NOMO-1 (cell line): ENCODE measurements around the gene ARL11.
"Not testable (repeated sequence)": the region's sequence is repeated elsewhere in the genome, so short reads cannot be mapped to it uniquely, and the experiment has no call there.

Source experiments
- DNase-seq, 2 experiments: peaks; one replicate each; lab custom pipeline; 2025; ENCODE audit not compliant: unreplicated experiment in 2 of 2; lab: John Stamatoyannopoulos, UW

The ARL11 gene

DNA sequence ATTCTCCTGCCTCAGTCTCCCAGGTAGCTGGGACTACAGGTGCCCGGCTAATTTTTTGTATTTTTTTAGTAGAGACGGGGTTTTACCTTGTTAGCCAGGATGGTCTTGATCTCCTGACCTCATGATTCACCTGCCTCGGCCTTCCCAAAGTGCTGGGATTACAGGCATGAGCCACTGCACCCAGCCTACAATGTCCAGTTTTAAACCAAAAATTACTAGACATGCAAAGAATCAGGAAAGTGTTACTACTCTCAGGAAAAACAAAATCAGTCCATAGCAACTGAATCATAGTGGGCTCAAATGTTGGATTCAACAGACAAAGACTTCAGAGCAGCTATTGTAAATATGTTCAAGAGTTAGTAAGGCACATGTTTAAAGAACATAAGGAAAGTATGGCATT lies 16.3 kb upstream of the ARL11 start:
- DNase-seq, result not testable (repeated sequence)

DNA sequence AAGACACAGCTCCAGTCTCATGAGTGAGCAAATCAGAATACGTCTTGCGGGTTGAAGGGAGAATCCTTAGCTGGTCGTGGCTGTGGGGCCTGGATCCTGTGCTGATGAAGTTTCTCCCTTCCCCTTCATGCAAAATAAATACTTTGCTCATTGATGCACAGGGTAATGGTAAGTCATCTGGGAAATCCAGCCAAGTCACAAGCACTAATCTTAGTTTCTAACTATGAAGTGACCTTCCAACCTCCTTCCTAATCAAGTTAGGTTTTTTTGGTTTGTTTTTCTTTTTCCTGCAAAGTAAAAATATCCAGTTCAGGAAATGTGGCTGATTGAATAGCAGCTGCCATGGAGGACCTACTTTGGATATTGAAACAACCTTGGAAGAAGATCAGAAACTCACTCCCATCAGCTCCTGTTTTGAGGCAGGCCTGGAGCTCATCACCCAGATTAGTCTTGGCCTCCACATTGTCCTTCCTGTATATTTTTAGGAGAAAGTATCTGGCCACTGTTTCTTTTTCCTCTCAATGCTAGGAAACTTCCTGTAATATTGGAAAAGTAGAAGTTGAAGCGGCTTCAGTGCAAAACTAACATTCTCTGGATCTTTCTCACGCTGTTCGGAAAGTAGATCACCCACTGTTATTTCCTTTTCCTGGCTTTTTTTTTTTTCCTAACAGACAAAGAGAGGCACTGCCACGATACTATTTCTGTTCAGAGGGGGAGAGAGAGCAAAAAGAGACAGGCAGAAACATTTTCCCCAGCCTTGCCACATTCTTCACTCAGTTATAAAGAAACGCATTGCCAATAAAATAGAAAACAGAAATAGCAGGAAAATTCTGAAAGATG lies 12.3 kb upstream of the ARL11 start:
- DNase-seq, result no peak

DNA sequence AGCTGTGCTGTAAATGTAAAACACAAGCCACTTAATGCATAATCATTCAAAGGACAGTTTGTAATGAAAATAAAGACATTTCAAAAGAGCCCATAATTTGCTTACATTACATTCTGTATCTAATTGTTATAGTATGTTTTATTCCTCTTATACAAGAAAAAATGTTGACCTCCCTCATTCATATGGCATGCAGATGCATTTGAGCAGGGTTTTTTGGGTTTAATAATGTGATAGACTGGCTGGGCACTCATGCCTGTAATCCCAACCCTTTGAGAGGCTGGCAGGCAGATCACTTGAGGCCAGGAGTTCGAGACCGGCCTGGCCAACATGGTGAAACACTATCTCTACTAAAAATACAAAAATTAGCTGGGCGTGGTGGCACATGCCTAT lies 11.6 kb upstream of the ARL11 start:
- DNase-seq, result no peak

DNA sequence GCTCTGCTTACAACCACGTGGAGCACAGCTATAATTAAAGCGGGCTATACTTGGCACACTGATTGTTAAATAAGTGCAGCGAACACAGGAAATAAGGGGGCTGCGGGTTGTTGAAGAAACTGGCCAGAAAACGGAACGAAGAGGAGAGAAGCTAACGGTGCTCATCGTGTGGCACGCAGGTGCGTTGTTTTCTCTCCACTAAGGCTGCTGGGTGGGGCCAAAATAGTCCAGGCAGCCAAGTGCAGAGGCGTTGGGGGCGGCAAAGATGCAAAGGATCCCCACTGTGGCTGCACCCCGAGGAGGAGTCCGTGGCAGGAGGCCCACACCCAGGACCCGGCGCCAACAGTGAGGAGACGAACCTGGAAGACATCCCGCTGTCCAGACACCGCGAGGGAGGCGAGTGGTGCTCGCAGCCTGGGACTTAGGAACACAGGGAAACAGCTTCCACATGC lies 8.1 kb upstream of the ARL11 start:
- DNase-seq, result peak; percentile 48 to 53

DNA sequence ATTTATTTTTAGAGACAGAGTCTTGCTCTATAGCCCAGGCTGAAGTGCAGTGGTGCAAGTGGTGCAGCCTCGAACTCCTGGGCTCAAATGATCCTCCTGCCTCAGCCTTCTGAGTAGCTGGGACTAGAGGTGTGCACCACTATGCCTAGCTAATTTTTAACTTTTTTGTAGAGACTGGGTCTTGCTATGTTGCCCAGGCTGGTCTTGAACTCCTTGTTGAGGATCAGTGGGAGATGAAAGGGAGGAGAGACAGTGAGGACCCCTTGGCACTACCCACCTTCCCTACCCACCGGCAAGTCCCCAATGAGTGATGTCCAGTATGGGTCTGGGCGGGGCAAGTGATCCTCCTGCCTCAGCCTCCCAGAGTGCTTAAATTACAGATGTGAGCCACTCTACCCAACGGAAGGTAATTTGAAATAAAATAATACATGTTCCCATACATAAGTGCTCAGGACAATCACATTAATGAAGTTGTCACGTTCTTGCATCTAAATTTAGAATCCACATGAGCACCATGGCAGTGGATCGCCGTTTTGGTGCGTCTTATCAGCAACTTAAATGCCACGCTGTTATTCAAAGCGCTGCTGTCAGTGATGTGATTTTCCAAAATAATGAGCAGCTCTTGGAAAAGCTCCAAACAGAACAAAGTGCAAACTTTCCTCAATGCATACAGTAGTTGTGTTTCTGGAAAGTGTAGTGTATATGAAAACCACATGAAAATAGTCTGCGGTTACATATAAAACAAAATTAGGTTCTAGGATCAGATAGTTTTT lies 5.9 kb upstream of the ARL11 start:
- no peak for DNase-seq

DNA sequence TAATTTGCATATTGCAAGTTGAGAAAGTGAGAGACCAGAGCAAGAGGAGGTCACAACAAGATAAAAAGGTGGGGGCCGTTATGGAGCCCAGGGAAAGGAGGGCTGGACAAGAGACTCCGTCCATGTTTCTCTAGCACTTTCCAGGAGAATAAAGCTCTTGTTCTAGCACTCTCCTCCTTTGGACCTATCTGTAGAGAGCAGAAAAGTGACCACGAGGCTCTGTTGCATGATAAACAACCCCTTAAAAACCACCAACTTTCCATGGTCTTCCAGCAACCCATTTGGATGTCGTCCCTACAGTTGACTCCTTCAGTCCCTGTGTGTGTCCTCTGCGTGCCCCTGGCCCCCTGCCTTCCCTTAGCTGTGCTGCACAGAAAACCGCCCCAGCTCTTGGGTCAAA lies 4.1 kb upstream of the ARL11 start:
- no peak for DNase-seq

DNA sequence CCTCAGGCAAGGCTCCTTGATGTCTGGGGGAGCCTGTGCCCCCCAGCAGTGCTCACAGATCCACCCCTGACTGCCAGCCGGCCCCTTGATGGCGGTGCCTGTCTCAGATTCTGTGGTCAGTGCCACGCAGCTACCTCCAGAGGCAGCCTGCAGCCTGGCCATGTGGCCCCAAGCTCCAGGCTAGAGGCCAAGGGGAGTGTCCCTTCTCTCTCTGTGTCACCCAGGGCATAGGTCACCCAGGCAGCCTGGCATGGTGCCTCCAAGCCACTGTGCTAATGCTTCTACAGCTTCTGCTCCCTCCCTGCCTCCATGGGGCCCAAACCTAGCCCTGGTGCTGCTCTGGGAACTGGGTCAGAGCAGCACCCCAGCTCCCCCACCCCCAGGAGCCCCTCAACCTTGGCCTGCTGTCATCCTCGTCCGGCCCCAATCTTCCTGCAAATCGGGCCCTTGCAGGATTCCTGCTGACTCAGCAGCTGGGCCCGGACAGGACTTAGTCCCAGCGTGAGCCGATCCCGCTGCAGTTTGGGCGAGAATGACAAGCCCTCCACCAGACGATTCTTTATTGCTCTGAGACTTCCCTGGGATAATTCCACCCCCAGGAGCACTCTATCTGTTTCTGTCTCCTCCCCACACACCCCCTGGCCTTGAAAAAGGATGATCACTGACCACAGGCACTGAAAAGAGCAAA lies 2.8 kb upstream of the ARL11 start:
- DNase-seq, result no peak

DNA sequence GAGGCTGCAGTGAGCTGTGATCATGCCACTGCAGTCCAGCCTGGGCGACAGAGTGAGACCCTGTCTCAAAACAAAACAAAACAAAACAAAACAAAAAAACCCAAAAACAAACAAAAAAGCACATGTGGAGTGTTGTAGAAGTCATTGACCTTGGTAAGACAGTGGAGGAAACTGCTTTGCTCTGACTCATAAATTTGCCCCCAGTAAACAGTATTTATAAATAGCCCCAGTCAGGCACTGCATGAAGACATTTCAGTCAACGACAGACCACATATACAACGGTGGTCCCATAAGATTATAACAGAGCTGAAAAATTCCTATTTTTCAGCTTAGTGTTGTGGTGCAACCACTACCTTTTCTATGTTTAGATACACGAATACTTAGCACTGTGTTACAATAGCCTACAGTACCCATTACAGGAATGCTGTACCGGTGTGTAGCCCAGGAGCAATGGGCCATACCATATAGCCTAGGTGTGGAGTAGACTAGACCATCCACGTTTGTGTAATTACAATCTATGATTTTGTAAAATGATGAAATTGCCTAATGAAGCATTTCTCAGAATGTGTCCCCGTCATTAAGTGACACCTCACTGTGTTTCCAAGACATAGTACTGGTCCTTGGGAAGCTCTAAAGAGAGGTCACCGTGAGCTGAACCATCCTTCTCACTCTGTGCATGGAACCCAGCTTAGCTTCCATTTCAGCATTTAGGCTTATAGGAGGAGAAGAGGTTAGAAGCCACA lies 1.1 kb downstream of the ARL11 start:
- DNase-seq, result no peak

DNA sequence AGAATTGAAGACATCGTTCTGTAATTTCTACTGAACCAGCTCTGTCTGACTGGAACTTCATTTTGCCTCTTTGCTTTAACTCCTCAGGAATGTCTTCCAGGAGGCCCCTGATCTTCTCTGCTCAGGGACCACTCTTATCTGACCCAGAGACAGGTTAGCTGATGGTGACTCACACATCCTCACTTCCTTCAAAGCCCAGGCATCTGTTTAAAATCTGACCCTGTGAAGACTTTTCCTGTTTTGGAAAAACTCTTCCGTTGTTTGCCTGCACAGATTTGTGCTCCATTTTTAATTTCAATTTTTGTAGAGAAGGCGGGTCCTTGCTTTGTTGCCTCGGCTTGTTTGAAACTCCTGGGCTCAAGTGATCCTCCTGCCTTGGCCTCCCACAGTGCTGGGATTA lies 1.6 kb downstream of the ARL11 start:
- no peak for DNase-seq

DNA sequence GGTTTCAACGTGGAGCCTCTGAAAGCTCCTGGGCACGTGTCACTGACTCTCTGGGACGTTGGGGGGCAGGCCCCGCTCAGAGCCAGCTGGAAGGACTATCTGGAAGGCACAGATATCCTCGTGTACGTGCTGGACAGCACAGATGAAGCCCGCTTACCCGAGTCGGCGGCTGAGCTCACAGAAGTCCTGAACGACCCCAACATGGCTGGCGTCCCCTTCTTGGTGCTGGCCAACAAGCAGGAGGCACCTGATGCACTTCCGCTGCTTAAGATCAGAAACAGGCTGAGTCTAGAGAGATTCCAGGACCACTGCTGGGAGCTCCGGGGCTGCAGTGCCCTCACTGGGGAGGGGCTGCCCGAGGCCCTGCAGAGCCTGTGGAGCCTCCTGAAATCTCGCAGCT lies 2.3 kb downstream of the ARL11 start:
- DNase-seq, result no peak

DNA sequence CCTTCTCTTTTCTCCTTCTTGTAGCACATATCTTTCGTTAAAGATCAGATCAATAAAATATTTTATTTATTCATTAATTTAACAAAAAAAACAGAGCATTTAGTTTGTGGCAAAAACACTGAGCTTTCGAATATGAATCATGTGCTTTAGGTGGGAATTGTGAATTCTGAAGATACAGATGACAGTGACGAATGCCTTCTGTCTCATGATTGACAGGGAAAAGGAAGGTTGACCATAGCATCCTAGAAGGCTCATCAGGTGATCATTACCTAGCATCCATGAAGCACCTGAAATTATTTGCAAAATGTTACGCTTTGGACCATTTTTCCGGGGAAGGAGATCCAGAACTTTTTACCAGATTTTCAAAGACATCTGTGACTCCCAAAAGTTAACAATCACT lies 3.8 kb downstream of the ARL11 start:
- DNase-seq, result no peak

DNA sequence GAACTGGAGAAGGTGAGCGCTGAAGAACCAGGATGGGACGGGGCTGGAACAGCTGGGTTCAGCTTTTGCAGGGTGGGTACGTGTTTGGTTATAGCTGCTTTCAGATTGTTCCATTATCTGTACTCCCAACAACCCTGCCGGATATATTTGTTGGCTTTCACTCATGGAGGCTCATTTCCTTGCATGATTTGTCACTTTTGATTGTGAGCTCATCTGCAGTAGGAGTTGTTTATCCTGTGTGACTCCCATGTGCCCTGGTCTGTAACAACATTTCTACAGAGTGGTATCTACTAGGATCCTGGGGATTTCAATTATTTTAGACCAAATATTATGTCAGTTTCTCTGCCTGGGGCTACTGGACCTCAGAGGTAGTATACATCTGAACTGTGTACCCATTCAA lies 5.4 kb downstream of the ARL11 start:
- no peak for DNase-seq

DNA sequence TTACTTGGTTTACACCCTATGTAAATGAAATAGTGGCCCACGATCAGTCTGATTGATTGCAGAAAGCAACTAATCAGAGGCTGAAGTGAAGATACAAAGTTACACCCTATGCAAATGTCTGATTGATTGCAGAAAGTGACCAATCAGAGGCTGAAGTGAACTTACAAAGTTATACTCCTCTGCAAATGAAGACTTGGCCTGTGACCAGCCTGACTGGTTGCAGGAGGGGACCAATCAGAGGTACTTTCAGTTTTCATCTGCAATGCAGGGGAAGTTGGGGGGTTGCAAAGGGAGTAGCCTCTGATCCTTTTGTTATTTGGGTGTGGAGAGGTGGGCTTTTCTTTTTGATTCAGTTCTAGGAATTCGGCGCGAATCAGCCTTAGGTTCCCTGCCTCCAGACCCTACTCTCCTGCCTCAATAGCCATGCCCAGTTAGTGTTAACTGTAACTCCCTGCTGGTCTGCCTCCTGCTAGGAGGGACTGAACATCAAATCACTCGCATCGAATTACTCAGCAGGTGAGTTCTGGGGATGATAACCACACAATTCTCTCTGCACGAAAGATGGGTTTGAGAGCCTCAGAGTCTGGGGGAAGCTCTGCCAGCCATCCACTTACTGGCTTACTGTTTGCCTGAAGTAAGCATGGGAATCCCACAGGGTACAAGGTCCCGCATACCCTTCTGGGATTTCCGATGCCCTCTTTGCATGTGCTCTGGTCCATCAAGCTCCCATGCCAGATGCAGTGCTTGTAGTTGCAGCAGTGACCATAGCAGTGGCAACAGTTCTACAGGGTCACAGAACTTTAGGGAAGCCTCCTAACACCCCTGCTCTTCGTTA lies 7.5 kb downstream of the ARL11 start:
- no peak for DNase-seq

DNA sequence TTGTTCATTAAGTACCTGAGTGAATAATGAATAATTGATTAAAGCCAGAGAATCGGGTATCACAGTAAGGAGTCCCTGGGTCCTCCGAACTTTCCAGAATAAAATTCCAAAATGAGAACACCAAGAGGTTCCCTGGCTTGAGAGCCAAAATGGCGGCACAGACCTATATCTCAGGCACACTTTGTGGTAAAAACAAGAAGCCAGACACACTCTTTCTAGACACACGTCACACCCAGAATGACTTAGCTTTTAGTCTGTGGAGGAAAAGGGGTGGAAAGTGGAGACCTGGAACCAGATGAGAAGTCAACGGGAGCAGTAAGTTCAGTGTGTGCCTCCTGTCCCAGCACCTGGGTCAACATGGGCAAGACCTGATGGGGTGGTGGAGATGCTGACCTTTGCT lies 8.4 kb downstream of the ARL11 start:
- no peak for DNase-seq

DNA sequence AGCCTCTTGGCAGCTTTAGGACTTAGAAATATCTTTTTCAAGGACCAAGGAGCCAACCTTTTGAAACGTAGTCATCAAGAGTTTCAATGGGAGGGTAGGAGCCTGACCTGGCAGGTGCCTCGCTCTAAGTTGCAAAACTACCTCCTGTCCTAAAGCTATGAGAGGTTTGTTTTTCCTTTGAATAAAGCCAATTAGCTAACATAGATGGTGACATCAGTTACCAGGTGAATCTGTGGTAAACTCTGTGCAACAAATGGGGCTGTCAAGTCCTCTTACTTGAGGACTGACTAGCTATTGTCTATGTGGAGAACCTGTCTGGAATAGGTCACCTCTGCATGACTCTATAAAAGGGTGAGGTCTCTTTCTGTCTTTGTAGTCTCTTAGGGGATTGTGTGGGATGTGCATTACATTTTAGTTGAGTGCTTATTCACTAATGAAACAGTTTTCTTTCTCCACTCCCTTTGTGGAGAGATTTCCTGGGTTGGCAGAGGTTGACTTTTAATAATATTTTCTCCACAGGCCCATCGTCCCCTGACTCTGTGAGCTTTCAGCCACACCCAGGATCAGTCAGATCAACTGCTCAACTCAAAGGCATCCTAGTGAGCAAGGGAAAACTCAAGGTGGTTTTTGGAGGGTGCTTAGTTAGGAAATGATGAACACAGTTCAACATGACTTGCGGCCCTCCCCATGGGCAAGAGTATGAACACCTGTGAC lies 9.9 kb downstream of the ARL11 start:
- DNase-seq, result no peak

DNA sequence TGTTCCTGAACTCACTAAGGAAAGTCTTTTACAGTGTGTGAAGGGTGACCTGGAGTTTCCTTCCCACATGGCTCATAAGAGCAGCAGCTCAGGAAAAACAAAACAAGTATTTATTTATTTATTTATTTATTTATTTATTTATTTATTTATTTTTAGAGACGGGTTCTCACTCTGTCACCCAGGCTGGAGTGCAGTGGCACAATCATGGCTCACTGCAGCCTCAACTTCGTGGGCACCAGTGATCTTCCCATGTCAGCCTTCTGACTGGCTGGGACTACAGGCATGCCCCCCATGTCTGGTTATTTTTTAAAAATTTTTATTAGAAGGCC lies 10.4 kb downstream of the ARL11 start:
- DNase-seq, result no peak

DNA sequence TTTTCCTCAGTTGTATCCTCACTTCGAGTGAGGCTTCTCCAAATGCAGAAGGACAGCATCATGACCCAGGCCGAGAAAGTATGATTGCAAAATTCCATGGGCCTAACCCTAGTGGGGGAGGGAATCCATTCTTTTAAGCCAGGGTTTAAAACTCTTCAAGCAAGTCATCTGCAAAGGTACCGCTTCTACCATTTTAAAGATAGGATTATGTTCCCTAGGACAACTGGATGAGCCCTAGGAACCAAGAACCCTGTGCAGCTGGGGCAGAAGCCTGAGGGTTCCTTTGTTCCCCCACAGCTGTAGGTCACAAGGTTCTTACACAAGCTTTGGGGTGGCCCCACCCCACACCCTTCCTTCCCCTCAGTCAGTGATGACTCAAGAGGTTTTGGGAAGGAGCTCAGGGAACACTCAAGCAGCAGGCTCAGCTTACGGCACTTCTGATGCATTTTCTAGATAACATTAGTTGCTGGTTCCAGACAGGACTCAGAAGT lies 13.5 kb downstream of the ARL11 start:
- DNase-seq, result peak; percentile 80

DNA sequence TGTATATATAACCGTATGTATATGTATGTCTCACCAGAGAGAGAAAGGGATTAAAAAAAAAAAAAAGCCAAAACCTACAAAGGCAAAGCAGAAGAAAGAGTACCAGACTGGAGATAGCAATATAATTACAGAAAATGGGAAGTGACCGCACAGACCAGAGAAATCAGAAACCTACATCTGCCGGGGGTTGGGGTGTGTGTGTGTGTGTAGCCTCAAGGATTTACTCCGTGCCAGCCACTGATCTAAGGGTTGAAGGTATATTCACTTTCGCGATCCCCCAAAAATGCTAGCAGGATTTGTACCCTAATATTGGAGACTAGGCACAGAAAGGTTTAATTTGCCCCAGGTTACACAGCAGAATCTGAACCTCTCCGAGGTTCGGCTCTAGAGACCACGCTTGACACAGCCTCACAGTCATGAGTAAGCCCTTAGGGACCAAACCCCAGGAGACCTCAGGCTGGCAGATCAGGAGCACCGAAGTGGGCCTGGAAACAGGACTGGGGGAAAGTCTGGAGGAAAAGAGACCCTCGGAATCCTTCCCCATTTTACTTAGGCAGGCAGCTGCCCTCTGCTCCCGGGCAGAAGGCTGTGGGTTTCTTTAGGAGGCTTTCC lies 14.8 kb downstream of the ARL11 start:
- DNase-seq, result peak; percentile 74 to 79

DNA sequence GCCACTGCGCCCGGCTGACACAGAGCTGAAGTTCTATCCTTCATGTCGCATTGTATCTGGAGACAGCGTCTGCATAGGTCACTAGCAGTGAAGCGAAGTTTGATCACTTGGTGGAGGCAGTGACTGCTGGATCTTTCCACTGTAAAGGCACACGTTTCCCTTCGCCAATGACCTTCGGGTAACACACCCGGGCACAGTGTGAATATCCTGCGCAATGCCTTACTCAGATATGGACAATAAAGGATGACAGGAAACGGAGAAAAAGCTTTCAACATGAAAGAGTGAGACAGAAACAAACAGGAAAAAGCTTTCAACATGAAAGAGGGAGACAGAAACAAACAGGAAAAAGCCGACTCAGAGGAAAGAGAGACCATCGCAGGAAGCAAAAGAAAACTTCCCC lies 17.1 kb downstream of the ARL11 start:
- DNase-seq, result no peak
